Measurements from ENCODE around the gene PSMD13.
"Not testable (repeated sequence)": the region's sequence is repeated elsewhere in the genome, so short reads cannot be mapped to it uniquely, and the experiment has no call there.

The PSMD13 gene

GRCh38 chr11:216081-216974 is 20.4 kb upstream of the PSMD13 start:
- in situ Hi-C loops (cut with MboI; ENCODE audit: low sequenced_read_pairs) = no loop called here

DNA sequence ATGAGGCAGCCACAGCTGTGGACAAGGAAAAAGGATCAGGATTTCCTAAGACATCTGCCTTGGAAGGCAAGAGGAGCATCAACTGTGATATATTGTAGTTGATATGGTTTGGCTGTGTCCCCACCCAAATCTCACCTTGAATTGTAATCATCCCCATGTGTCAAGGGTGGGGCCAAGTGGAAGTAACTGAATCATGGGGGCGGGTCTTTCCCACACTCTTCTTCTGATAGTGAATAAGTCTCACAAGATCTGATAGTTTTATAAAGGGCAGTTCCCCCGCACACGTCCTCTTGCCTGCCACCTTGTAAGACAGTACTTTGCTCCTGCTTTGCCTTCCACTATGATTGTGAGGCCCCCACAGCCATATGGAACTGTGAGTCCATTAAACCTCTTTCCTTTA is 19.1 kb upstream of the PSMD13 start:
- in situ Hi-C loops (cut with MboI; ENCODE audit: low sequenced_read_pairs) = no loop called here

DNA sequence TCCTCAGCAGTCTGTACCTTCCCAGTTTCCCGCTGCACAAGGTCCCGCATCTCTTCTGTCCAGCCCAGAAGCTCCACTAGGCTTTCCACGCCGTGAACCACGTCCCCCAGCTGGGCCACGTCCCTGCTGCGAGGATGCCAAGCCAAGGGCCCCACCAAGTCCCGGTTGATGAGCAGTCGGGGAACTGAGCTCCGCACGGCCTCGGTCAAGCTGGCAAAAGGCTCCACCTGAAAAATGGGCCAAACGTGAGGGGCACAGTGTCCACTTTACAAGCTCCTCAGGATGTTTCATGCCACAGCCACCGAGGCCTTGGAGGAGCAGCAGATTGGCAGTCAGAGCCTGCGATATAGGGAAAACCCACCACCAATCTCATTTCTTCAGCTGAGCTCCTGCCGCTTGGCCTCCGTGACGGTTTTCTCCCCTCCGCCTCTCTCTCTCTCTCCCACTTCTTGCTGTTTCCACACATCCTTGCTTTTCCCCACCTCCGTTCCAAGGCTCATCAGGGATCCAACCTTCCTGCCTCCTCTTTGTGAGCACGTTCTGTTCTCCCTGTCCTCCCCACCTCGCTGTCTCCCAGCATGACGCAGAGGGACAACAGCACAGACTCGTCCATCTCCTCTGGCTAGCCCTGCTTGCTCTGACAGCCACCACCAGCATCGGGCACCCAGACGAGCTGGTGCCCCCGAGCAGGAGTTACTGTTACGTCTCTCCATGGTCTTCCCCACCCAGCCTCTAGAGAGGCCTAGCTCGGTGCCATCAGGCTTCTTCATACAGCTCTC is 17.8 kb upstream of the PSMD13 start:
- in situ Hi-C loops (cut with MboI; ENCODE audit: low sequenced_read_pairs) = no loop called here

DNA sequence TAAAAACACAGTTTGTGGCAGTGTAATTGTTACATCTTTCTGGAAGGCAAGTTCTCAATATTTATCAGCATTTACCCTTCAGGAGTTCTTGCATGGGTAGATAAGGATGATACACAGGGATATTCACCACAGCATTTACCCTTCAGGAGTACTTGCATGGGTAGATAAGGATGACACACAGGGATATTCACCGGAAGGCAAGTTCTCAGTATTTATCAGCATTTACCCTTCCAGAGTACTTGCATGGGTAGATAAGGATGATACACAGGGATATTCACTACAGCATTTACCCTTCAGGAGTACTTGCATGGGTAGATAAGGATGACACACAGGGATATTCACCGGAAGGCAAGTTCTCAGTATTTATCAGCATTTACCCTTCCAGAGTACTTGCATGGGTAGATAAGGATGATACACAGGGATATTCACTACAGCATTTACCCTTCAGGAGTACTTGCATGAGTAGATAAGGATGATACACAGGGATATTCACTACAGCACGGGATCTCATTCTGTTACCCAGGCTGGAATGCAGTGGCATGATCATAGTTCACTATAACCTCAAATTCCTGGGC is 16.0 kb upstream of the PSMD13 start:
- in situ Hi-C loops (cut with MboI; ENCODE audit: low sequenced_read_pairs) = not testable (repeated sequence)

DNA sequence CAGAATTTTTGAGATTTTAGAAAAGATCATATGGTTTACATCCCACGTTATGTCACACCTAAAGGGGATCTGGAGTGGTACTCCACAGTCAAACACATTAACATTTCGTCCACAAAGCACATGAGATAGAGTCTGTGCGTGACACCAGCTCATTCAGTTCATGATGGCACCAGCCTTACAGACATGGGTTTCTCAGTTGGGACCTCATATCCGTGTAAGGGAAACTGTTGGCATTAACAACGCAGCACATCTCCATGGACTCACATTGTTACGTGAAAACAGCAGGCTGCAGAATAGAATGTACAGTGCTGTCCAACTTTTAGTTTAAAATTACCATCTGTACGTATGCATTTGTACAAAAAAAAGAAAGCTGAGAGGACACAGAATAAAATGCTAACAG is 15.2 kb upstream of the PSMD13 start:
- in situ Hi-C loops (cut with MboI; ENCODE audit: low sequenced_read_pairs) = no loop called here

DNA sequence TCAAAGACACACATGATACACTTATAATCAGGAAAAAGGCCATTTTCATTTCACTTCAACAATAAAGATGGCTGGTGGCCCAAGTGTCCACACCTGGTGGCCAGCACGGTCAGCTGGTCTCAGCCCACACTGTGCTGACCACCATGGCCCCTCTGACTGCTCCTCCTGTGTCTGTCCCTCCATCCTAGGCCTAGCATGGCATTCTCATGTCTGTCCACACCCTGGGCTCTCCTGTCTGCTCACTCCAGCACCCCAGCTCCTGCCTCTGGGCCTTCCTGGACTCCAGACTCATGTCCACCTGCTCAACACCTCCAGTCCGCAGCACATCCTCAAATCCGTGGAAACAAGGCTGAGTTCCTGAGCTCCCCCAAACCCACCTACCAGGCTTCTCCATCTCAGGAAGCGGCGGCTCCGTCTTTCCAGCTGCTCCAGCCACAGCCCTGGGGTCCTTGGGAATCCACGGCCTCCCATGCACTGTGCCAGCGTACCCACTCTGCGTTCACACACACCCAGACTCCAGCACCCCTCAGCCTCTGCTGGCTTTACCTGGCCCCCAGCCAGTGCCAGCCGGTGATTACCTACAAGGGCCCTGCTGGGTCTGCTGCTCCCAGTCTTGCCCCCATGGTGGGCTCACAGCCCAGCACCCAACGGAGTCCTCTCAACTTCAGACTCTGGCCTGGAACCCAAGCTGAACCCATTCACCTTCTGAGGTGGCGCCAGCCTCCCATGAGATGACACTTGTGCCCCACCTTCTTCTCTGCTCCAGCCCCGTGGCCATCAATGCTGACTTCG is 14.6 kb upstream of the PSMD13 start:
- in situ Hi-C loops (cut with MboI; ENCODE audit: low sequenced_read_pairs) = no loop called here

DNA sequence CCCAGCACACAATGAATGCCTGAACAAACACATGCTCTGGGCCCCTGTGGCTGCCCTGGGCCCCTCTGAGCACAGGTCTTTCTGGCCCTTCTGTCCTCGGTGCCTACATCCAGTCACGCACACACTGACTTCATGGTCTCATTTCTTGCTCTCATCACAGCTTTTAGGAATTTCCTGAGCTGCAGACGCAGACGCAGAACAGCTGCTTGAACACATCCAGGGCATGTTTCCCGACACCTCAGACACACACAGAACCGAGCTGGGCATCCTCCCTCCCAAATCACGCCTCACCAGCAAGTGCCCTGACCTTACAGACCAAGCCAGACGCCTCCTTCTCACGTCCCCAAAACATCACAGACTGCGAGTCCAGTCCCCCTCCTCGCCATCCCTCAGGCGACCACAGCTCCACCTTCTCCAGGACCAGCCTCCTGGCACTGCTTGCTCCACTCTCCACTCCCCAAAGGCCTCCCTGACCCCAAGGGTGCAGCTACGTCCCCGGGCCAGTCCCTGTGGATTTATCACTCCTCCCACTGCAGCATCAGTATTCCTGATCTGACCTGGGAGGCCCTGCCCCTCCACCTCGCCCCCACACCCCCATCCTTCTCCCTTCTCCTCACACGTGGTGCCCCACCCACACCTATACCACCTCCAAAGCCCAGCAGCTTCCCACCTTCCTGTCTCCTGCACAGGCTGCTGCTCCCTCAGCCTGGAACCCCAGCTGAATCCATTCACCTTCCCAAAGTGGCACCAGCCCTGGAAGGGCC is 13.6 kb upstream of the PSMD13 start:
- in situ Hi-C loops (cut with MboI; ENCODE audit: low sequenced_read_pairs) = no loop called here

GRCh38 chr11:223884-224283 is 12.9 kb upstream of the PSMD13 start:
- in situ Hi-C loops (cut with MboI; ENCODE audit: low sequenced_read_pairs) = no loop called here

GRCh38 chr11:224424-224823 is 12.4 kb upstream of the PSMD13 start:
- in situ Hi-C loops (cut with MboI; ENCODE audit: low sequenced_read_pairs) = no loop called here

- in situ Hi-C loops (cut with MboI; ENCODE audit: low sequenced_read_pairs) = no loop called here
Observed at GRCh38 chr11:225734-226453, 10.9 kb upstream of the PSMD13 start.

DNA sequence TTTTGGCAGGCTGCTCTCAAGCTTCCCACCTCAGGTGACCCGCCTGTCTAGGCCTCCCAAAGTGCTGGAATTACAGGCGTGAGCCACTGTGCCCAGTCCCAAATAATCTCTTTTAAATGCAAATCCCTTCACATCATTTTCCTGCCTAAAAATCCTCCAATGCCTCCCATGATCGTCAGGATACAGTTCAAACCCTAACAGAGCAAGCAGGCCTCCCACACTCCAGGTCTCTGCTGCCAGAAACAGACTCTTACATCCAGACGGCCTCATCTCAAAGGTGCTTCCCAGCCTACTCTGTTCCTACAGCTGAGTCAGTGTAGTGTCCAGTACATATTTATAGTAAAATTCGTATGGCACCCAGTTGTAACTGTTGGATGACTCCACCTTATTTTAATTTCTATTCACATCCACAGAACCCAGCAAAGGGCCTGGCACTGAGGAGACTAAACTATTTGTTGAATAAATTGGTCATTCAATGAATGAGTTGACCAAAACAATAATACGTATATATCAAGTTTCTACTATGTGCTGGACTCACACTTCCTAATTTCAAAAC is 8.9 kb upstream of the PSMD13 start:
- in situ Hi-C loops (cut with MboI; ENCODE audit: low sequenced_read_pairs) = no loop called here

- in situ Hi-C loops (cut with MboI; ENCODE audit: low sequenced_read_pairs) = no loop called here
Observed at GRCh38 chr11:230431-230830, 6.3 kb upstream of the PSMD13 start.

DNA sequence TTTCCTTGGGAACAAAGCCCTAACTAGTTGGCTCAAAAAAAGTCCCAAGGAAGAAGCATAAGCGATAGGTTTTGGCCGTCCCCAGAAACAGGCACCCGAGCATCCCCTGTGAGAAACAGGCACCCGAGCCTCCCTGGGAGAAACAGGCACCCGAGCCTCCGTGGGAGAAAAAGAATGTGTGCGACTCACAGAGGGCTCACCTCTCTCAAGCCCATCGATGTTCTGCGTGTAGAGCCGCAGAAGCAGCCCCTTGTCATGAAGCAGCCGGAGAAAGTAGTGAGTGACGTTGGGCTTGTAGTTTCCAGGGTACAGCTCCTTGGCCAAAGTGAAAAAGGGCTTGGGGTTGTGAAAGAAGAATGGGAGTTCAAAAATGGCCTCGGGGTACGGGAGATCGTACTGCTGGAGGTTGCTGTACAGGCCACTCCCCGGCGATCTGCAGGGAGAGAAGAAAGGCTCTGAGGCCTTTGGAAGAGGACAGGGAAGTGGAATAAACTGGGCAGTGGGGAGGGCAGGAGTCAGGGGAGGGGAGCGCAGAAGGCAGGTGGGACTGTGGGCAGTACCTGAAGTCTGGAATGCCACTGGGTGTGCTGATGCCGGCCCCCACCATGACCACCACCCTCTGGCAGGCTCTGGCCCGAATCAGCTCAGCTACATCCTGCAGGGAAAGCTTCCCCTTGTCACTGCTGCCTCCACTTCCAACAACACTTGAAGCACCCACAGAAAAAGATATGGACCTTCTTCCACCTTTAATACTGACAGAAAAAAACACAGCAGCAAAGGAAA is 3.8 kb upstream of the PSMD13 start:
- in situ Hi-C loops (cut with MboI; ENCODE audit: low sequenced_read_pairs) = no loop called here

DNA sequence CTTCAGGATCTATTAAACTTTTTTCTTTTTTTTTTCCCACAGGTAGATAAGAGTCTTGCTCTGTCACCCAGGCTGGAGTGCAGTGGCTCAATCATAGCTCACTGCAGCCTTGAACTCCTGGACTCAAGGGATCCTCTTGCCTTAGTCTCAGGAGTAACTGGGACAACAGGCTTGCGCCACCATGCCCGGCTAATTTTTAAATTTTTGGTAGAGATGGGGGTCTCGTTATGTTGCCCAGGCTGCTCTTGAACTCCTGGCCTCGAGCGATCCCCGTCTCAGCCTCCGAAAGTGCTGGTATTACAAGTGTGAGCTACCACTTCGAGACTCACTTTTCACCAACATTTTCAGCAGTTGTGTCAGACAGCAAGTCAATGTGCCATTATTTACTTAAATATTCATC is 1.6 kb upstream of the PSMD13 start:
- in situ Hi-C loops (cut with MboI; ENCODE audit: low sequenced_read_pairs) = no loop called here

DNA sequence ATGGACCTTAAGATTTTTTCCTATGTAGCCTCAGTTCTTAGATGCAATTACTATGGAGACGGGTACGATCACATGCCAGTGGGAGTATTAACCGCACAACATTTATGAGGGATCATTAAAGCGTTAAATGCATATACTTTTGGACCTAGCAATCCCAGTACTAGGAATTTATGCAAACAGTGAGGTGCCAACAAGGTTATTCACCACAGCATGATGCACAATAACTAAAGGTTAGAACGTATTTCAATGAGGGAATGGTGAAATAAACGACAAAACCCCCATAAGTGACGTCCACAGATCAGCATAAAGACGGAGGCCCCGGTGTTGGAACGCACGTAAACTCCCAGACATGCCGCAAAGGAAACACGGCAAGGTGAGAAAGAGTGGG is 1.2 kb upstream of the PSMD13 start:
- in situ Hi-C loops (cut with MboI; ENCODE audit: low sequenced_read_pairs) = no loop called here

- in situ Hi-C loops (cut with MboI; ENCODE audit: low sequenced_read_pairs) = no loop called here
Observed at GRCh38 chr11:235997-236773, 591 bp upstream of the PSMD13 start, which contains the start of gene SIRT3. Gene SIRT3, minus strand, starts transcription at chr11:236342. Its CDS starts 14 bp downstream, at chr11:236328.

DNA sequence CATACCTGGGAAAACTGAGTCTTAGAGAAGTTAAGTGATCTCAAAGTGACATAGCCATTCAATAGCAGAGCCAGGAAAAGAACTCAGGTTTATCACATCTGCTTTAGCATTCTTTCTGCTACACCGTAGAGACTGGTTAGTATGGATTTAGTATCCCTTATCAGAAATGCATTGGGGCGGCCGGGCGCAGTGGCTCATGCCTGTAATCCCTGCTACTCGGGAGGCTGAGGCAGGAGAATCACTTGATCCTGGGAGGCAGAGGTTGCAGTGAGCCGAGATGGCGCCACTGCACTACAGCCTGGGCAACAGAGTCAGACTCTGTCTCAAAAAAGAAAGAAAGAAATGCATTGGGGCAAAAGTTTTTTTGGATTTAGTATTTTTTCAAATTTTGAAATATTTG is 1.6 kb downstream of the PSMD13 start:
- in situ Hi-C loops (cut with MboI; ENCODE audit: low sequenced_read_pairs) = not testable (repeated sequence)

DNA sequence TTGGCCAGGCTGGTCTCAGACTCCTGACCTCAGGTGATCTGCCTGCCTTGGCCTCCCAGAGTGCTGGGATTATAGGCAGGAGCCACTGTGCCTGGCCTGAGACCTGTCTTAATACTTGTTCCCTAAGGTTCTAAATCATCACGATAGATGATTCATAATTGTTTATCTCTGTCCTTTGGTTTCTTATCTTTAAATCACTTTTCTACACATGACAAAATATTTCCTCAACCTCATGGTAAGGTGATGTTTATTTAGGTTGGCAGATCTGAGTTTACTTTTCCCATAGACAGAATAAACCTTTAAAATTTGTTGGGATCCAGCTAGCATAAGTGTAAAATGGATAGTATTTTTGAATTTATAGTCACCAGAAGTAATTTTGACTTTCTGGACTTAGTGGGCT is 3.5 kb downstream of the PSMD13 start:
- in situ Hi-C loops (cut with MboI; ENCODE audit: low sequenced_read_pairs) = no loop called here

Data from hTERT RPE-1 (cell line).